ENCODE data around the gene MAP3K7.
"Not testable (repeated sequence)": the region's sequence is repeated elsewhere in the genome, so short reads cannot be mapped to it uniquely, and the experiment has no call there.

Gene MAP3K7

GRCh38 chr6:90581146-90581545 is 5.7 kb downstream of the MAP3K7 start:
- Histone ChIP-seq H3K36me3 (ENCODE audit: control insufficient read depth in 1 of 2, insufficient read depth in 2 of 2, low read length in 2 of 2) (no peaks in the 10 kb centered on the region), H3K4me1 (ENCODE audit: control insufficient read depth in 1 of 2, insufficient read depth in 2 of 2, low read length in 2 of 2) (peaks cover 18 to 22% of the 10 kb centered on the region in 2 donors), H3K27ac (ENCODE audit: low read depth, low read length) (no peak overlapping the region), H3K27me3 (ENCODE audit: control insufficient read depth in 1 of 2, insufficient read depth in 2 of 2, low read length in 2 of 2) (no peaks in the 10 kb centered on the region), H3K9me3 (ENCODE audit: control insufficient read depth in 1 of 2, low read length in 2 of 2) (no peaks in the 10 kb centered on the region), H3K4me3 (ENCODE audit: low read depth in 1 of 2, low read length in 2 of 2) (no peak overlapping the region), H3K9ac (ENCODE audit: low read depth in 1 of 2, low read length in 2 of 2) (no peak overlapping the region)

- H3K36me3 ChIP-seq (ENCODE audit: control insufficient read depth in 1 of 2, insufficient read depth in 2 of 2, low read length in 2 of 2) = peaks cover 0 to 3% of the 10 kb centered on the region in 2 donors
- no peaks in the 10 kb centered on the region for H3K9me3 ChIP-seq (ENCODE audit: control insufficient read depth in 1 of 2, low read length in 2 of 2)
- H3K27me3 ChIP-seq (ENCODE audit: control insufficient read depth in 1 of 2, insufficient read depth in 2 of 2, low read length in 2 of 2) = no peaks in the 10 kb centered on the region
- no peak overlapping the region for H3K27ac ChIP-seq (ENCODE audit: low read depth, low read length)
- peaks cover 5 to 8% of the 10 kb centered on the region in 2 donors for H3K4me1 ChIP-seq (ENCODE audit: control insufficient read depth in 1 of 2, insufficient read depth in 2 of 2, low read length in 2 of 2)
- H3K9ac ChIP-seq (ENCODE audit: low read depth in 1 of 2, low read length in 2 of 2) = no peak overlapping the region
- H3K4me3 ChIP-seq (ENCODE audit: low read depth in 1 of 2, low read length in 2 of 2) = no peak overlapping the region
Observed at GRCh38 chr6:90578894-90579549, 7.8 kb downstream of the MAP3K7 start.

GRCh38 chr6:90575267-90575666 is 11.6 kb downstream of the MAP3K7 start:
- no peaks in the 10 kb centered on the region for H3K9me3 ChIP-seq (ENCODE audit: control insufficient read depth in 1 of 2, low read length in 2 of 2)
- H3K36me3 ChIP-seq (ENCODE audit: control insufficient read depth in 1 of 2, insufficient read depth in 2 of 2, low read length in 2 of 2) = peaks cover 0 to 3% of the 10 kb centered on the region in 2 donors
- no peaks in the 10 kb centered on the region for H3K4me1 ChIP-seq (ENCODE audit: control insufficient read depth in 1 of 2, insufficient read depth in 2 of 2, low read length in 2 of 2)
- H3K27me3 ChIP-seq (ENCODE audit: control insufficient read depth in 1 of 2, insufficient read depth in 2 of 2, low read length in 2 of 2) = no peaks in the 10 kb centered on the region
- H3K4me3 ChIP-seq (ENCODE audit: low read depth in 1 of 2, low read length in 2 of 2) = no peak overlapping the region
- H3K9ac ChIP-seq (ENCODE audit: low read depth in 1 of 2, low read length in 2 of 2) = no peak overlapping the region
- no peak overlapping the region for H3K27ac ChIP-seq (ENCODE audit: low read depth, low read length)

DNA sequence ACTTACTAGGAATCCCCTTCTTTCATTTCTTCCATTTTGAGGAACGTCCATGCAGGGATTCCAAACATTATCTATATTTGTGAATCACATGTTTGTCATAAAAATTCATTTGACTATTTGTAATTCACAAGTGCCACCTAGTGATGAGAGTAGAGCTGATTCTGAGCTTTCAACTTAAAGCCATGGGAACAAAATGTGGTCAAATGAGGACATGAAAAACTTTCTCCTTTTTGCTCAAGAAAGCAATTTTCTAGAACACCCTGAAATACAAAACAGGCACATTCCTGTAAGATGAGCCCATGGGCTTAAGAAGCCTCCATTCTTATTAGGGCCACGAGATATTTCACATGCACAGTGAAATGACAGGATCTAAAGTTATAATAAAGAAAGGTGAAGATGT is 12.3 kb downstream of the MAP3K7 start:
- Histone ChIP-seq H3K36me3 (ENCODE audit: control insufficient read depth in 1 of 2, insufficient read depth in 2 of 2, low read length in 2 of 2) (peaks cover 0 to 3% of the 10 kb centered on the region in 2 donors), H3K27ac (ENCODE audit: low read depth, low read length) (no peak overlapping the region), H3K4me1 (ENCODE audit: control insufficient read depth in 1 of 2, insufficient read depth in 2 of 2, low read length in 2 of 2) (no peaks in the 10 kb centered on the region), H3K27me3 (ENCODE audit: control insufficient read depth in 1 of 2, insufficient read depth in 2 of 2, low read length in 2 of 2) (no peaks in the 10 kb centered on the region), H3K9me3 (ENCODE audit: control insufficient read depth in 1 of 2, low read length in 2 of 2) (no peaks in the 10 kb centered on the region), H3K9ac (ENCODE audit: low read depth in 1 of 2, low read length in 2 of 2) (no peak overlapping the region), H3K4me3 (ENCODE audit: low read depth in 1 of 2, low read length in 2 of 2) (no peak overlapping the region)

GRCh38 chr6:90573624-90574023 is 13.2 kb downstream of the MAP3K7 start:
- Histone ChIP-seq H3K4me1 (ENCODE audit: control insufficient read depth in 1 of 2, insufficient read depth in 2 of 2, low read length in 2 of 2) (no peaks in the 10 kb centered on the region), H3K9ac (ENCODE audit: low read depth in 1 of 2, low read length in 2 of 2) (no peak overlapping the region), H3K9me3 (ENCODE audit: control insufficient read depth in 1 of 2, low read length in 2 of 2) (no peaks in the 10 kb centered on the region), H3K4me3 (ENCODE audit: low read depth in 1 of 2, low read length in 2 of 2) (no peak overlapping the region), H3K27me3 (ENCODE audit: control insufficient read depth in 1 of 2, insufficient read depth in 2 of 2, low read length in 2 of 2) (no peaks in the 10 kb centered on the region), H3K36me3 (ENCODE audit: control insufficient read depth in 1 of 2, insufficient read depth in 2 of 2, low read length in 2 of 2) (peaks cover 0 to 3% of the 10 kb centered on the region in 2 donors), H3K27ac (ENCODE audit: low read depth, low read length) (no peak overlapping the region)

GRCh38 chr6:90572856-90573255 is 14.0 kb downstream of the MAP3K7 start:
- Histone ChIP-seq H3K36me3 (ENCODE audit: control insufficient read depth in 1 of 2, insufficient read depth in 2 of 2, low read length in 2 of 2) (peaks cover 0 to 3% of the 10 kb centered on the region in 2 donors), H3K9me3 (ENCODE audit: control insufficient read depth in 1 of 2, low read length in 2 of 2) (no peaks in the 10 kb centered on the region), H3K4me1 (ENCODE audit: control insufficient read depth in 1 of 2, insufficient read depth in 2 of 2, low read length in 2 of 2) (no peaks in the 10 kb centered on the region), H3K4me3 (ENCODE audit: low read depth in 1 of 2, low read length in 2 of 2) (no peak overlapping the region), H3K27me3 (ENCODE audit: control insufficient read depth in 1 of 2, insufficient read depth in 2 of 2, low read length in 2 of 2) (no peaks in the 10 kb centered on the region), H3K27ac (ENCODE audit: low read depth, low read length) (no peak overlapping the region), H3K9ac (ENCODE audit: low read depth in 1 of 2, low read length in 2 of 2) (no peak overlapping the region)

DNA sequence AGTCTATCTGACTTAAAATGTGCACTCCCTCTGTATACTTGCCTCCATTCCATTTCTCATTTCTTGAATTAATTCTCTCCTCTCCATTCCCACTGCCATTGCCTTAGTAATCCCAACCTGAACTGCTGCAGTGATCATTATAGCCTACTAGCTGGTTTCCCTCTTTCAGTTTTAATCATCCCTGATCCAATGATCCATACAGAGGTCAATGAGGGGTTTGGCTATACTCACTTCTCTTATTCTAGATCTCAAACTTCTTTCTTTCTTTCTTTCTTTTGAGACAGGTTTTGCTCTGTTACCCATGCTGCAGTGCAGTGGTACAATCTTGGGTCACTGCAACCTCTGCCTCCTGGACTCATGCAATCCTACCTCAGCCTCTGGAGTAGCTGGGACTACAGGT is 17.6 kb downstream of the MAP3K7 start:
- H3K27ac ChIP-seq (ENCODE audit: low read depth, low read length) = no peak overlapping the region
- no peak overlapping the region for H3K9ac ChIP-seq (ENCODE audit: low read depth in 1 of 2, low read length in 2 of 2)

GRCh38 chr6:90567682-90568081 is 19.2 kb downstream of the MAP3K7 start:
- not testable (repeated sequence) for H3K4me3 ChIP-seq (ENCODE audit: low read depth in 1 of 2, low read length in 2 of 2); H3K36me3 ChIP-seq (ENCODE audit: control insufficient read depth in 1 of 2, insufficient read depth in 2 of 2, low read length in 2 of 2); H3K9me3 ChIP-seq (ENCODE audit: control insufficient read depth in 1 of 2, low read length in 2 of 2)

More for the DNA sequence above, 17.6 kb downstream of the MAP3K7 start:
- Histone ChIP-seq H3K4me1 (ENCODE audit: control insufficient read depth in 1 of 2, insufficient read depth in 2 of 2, low read length in 2 of 2) (no peaks in the 10 kb centered on the region), H3K4me3 (ENCODE audit: low read depth in 1 of 2, low read length in 2 of 2) (no peak overlapping the region), H3K9me3 (ENCODE audit: control insufficient read depth in 1 of 2, low read length in 2 of 2) (no peaks in the 10 kb centered on the region), H3K36me3 (ENCODE audit: control insufficient read depth in 1 of 2, insufficient read depth in 2 of 2, low read length in 2 of 2) (no peaks in the 10 kb centered on the region), H3K27me3 (ENCODE audit: control insufficient read depth in 1 of 2, insufficient read depth in 2 of 2, low read length in 2 of 2) (no peaks in the 10 kb centered on the region)

GRCh38 chr6:90562341-90562740 is 24.5 kb downstream of the MAP3K7 start:
- not testable (repeated sequence) for H3K4me3 ChIP-seq (ENCODE audit: low read depth in 1 of 2, low read length in 2 of 2); H3K9me3 ChIP-seq (ENCODE audit: control insufficient read depth in 1 of 2, low read length in 2 of 2)
- peaks cover 9 to 27% of the 10 kb centered on the region in 2 donors for H3K36me3 ChIP-seq (ENCODE audit: control insufficient read depth in 1 of 2, insufficient read depth in 2 of 2, low read length in 2 of 2)

More at GRCh38 chr6:90567682-90568081, 19.2 kb downstream of the MAP3K7 start:
- not testable (repeated sequence) for H3K27me3 ChIP-seq (ENCODE audit: control insufficient read depth in 1 of 2, insufficient read depth in 2 of 2, low read length in 2 of 2); H3K4me1 ChIP-seq (ENCODE audit: control insufficient read depth in 1 of 2, insufficient read depth in 2 of 2, low read length in 2 of 2); H3K9ac ChIP-seq (ENCODE audit: low read depth in 1 of 2, low read length in 2 of 2); H3K27ac ChIP-seq (ENCODE audit: low read depth, low read length)

DNA sequence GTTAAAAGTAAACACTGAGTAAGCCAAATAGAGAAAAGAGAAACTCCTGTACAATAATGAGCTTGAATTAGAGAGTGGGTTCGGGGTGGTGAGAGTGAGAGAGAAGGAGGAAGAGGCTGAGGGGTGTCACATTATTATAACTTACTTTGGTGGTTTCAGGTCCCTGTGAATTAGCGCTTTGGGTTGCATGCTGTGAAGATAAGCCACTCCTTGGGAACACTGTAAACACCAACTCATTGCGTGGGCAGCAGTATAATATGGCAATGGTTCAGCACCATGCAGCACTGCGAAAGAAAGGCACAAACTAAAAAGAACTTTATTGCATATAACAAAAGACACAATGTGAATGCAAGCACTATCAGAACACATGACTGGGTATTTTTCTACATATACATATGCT is 26.9 kb downstream of the MAP3K7 start:
- no peak overlapping the region for H3K27ac ChIP-seq (ENCODE audit: low read depth, low read length)
- peaks cover 17 to 40% of the 10 kb centered on the region in 2 donors for H3K36me3 ChIP-seq (ENCODE audit: control insufficient read depth in 1 of 2, insufficient read depth in 2 of 2, low read length in 2 of 2)
- H3K4me3 ChIP-seq (ENCODE audit: low read depth in 1 of 2, low read length in 2 of 2) = no peak overlapping the region
- no peaks in the 10 kb centered on the region for H3K4me1 ChIP-seq (ENCODE audit: control insufficient read depth in 1 of 2, insufficient read depth in 2 of 2, low read length in 2 of 2)
- H3K27me3 ChIP-seq (ENCODE audit: control insufficient read depth in 1 of 2, insufficient read depth in 2 of 2, low read length in 2 of 2) = no peaks in the 10 kb centered on the region
- H3K9me3 ChIP-seq (ENCODE audit: control insufficient read depth in 1 of 2, low read length in 2 of 2) = no peaks in the 10 kb centered on the region
- H3K9ac ChIP-seq (ENCODE audit: low read depth in 1 of 2, low read length in 2 of 2) = no peak overlapping the region

More at GRCh38 chr6:90562341-90562740, 24.5 kb downstream of the MAP3K7 start:
- not testable (repeated sequence) for H3K27ac ChIP-seq (ENCODE audit: low read depth, low read length); H3K9ac ChIP-seq (ENCODE audit: low read depth in 1 of 2, low read length in 2 of 2); H3K4me1 ChIP-seq (ENCODE audit: control insufficient read depth in 1 of 2, insufficient read depth in 2 of 2, low read length in 2 of 2); H3K27me3 ChIP-seq (ENCODE audit: control insufficient read depth in 1 of 2, insufficient read depth in 2 of 2, low read length in 2 of 2)
